Activated B cell treated with CpG ODN at 0.5 μM for 24 hours (primary cell): ENCODE measurements around the gene ABCC11. TPM values are rescaled to one million over a fixed set of nuclear protein-coding genes. Genes with fewer than 3 reads are reported as not detected.

Experiments
- ATAC-seq: fragments of 200-7000 bp; cut with Tn5 transposase; one replicate; pipeline ENCODE4 v1.10.0; 2021; ENCODE audit warnings: low read depth, mild to moderate bottlenecking, moderate library complexity
- CTCF ChIA-PET: fragments of 350-600 bp; sonication (Branson Sonifier 250); formaldehyde crosslinking; loops from one replicate; lab custom pipeline; 2021; ENCODE audit warnings: antibody characterized with exemption; lab: Charles Lee
- POLR2A ChIA-PET: fragments of 350-600 bp; sonication (Branson Sonifier 250); formaldehyde crosslinking; loops from one replicate; lab custom pipeline; 2021; ENCODE audit warnings: antibody characterized with exemption; lab: Charles Lee
- DNase-seq: peaks from one replicate; pipeline ENCODE4 v3.0.0; 2022
- H3K27ac Mint-ChIP-seq: one replicate; pipeline ENCODE4 v1.8.0; 2020; ENCODE audit warnings: mixed read lengths
- H3K27me3 Mint-ChIP-seq: one replicate; pipeline ENCODE4 v1.8.0; 2021; ENCODE audit warnings: mixed read lengths
- H3K36me3 Mint-ChIP-seq: one replicate; pipeline ENCODE4 v1.8.0; 2021; ENCODE audit warnings: low read depth, mixed read lengths
- H3K4me1 Mint-ChIP-seq: one replicate; pipeline ENCODE4 v1.8.0; 2021; ENCODE audit warnings: mixed read lengths
- H3K4me3 Mint-ChIP-seq: one replicate; pipeline ENCODE4 v1.8.0; 2020; ENCODE audit warnings: mild to moderate bottlenecking, mixed read lengths
- H3K9me3 Mint-ChIP-seq: one replicate; pipeline ENCODE4 v1.8.0; 2020; ENCODE audit warnings: mixed read lengths
- CTCF ChIP-seq: fragments of 200-600 bp; IDR thresholded peaks from one replicate; pipeline ENCODE4 v1.8.0; 2022; ENCODE audit warnings: antibody characterized with exemption, mild to moderate bottlenecking
- intact Hi-C: fragments of 100-400 bp; cut with micrococcal nuclease; formaldehyde crosslinking; loops from one replicate; pipeline ENCODE4 v1.15.1; 2024
- total RNA-seq: library from RNA; stranded (reverse); gene quantifications from 2 replicates; pipeline ENCODE4 v1.2.3, GENCODE V29; 2022

ABCC11 gene
- total RNA-seq, 1 donor from 2014 or later, result not detected

- Mint-ChIP-seq H3K9me3 (no peaks in the 10 kb centered on the region), H3K4me1 (no peaks in the 10 kb centered on the region), H3K27ac (no peak overlapping the region), H3K27me3 (peaks cover 9% of the 10 kb centered on the region), H3K4me3 (no peak overlapping the region), H3K36me3 (no peaks in the 10 kb centered on the region)
- ChIA-PET CTCF (interaction anchor here (1.4 kb wide), 1 partner anchor 388 kb away, joined by 3 read pairs; no protein-coding TSS in a partner anchor), POLR2A (no interaction called here)
- no peak for ATAC-seq
- intact Hi-C loops, result loop anchor here (5.0 kb wide), 1 partner anchor 398 kb away; no protein-coding TSS in a partner anchor
- no peak for DNase-seq
- TF ChIP-seq CTCF, result no peak
These were observed 12.7 kb downstream of the ABCC11 start for GRCh38 chr16:48234630-48235029.

- H3K36me3 Mint-ChIP-seq, result no peaks in the 10 kb centered on the region
- ChIA-PET POLR2A (no interaction called here), CTCF (interaction anchor here (0.9 kb wide), 1 partner anchor 398 kb away, joined by 4 read pairs; no protein-coding TSS in a partner anchor)
- peaks cover 8% of the 10 kb centered on the region for H3K27me3 Mint-ChIP-seq
- no peak overlapping the region for H3K4me3 Mint-ChIP-seq
- H3K9me3 Mint-ChIP-seq, result no peaks in the 10 kb centered on the region
- ATAC-seq, result no peak
- no peak for TF ChIP-seq CTCF
- H3K4me1 Mint-ChIP-seq, result no peaks in the 10 kb centered on the region
- H3K27ac Mint-ChIP-seq, result no peak overlapping the region
- intact Hi-C loops, result loop anchor here (5.0 kb wide), 1 partner anchor 400 kb away; no protein-coding TSS in a partner anchor
- no peak for DNase-seq
These were observed 14.8 kb downstream of the ABCC11 start for GRCh38 chr16:48232493-48233040.

GRCh38 chr16:48231727-48232492 is 15.4 kb downstream of the ABCC11 start:
- Mint-ChIP-seq H3K36me3 (no peaks in the 10 kb centered on the region), H3K9me3 (no peaks in the 10 kb centered on the region), H3K27ac (no peak overlapping the region), H3K4me3 (no peak overlapping the region), H3K27me3 (peaks cover 9% of the 10 kb centered on the region), H3K4me1 (no peaks in the 10 kb centered on the region)
- no peak for TF ChIP-seq CTCF
- CTCF ChIA-PET, result interaction anchor here (0.9 to 1.0 kb wide), 2 partner anchors 398 to 401 kb away, joined by 4 to 5 read pairs; no protein-coding TSS in a partner anchor
- no peak for DNase-seq
- POLR2A ChIA-PET, result no interaction called here
- intact Hi-C loops, result loop anchor here (5.0 kb wide), 1 partner anchor 400 kb away; no protein-coding TSS in a partner anchor
- no peak for ATAC-seq

GRCh38 chr16:48225456-48225855 is 21.9 kb downstream of the ABCC11 start:
- peaks cover 13% of the 10 kb centered on the region for H3K27me3 Mint-ChIP-seq
- ATAC-seq (no peak), DNase-seq (no peak)
- intact Hi-C loops, result no loop called here
- H3K27ac Mint-ChIP-seq, result no peak overlapping the region
- ChIA-PET POLR2A (no interaction called here), CTCF (no interaction called here)
- no peaks in the 10 kb centered on the region for H3K4me1 Mint-ChIP-seq
- H3K36me3 Mint-ChIP-seq, result no peaks in the 10 kb centered on the region
- no peaks in the 10 kb centered on the region for H3K9me3 Mint-ChIP-seq
- H3K4me3 Mint-ChIP-seq, result no peak overlapping the region
- TF ChIP-seq CTCF, result no peak

- Mint-ChIP-seq H3K36me3 (no peaks in the 10 kb centered on the region), H3K27ac (no peak overlapping the region), H3K4me1 (no peaks in the 10 kb centered on the region), H3K4me3 (no peak overlapping the region), H3K9me3 (no peaks in the 10 kb centered on the region), H3K27me3 (peaks cover 5% of the 10 kb centered on the region)
- DNase-seq, result no peak
- intact Hi-C loops, result no loop called here
- no peak for ATAC-seq
- no peak for TF ChIP-seq CTCF
- ChIA-PET POLR2A (no interaction called here), CTCF (no interaction called here)
These were observed 23.8 kb downstream of the ABCC11 start for GRCh38 chr16:48223490-48223889.
